Ovary (tissue), 9 donors: Measurements from ENCODE around the gene CD81. TPM values are rescaled to one million over a fixed set of nuclear protein-coding genes. Genes with fewer than 3 reads are reported as not detected.

ENCODE experiments used
- DNase-seq, 5 donors: peaks; one replicate each; pipeline ENCODE4 v3.0.0-alpha.2; 2019 to 2020
- H3K27ac ChIP-seq, 2 donors: fragments of 200-600 bp; one replicate each; pipeline versions ENCODE4 v1.5.1 to v1.8.0; 2019 to 2022
- H3K27me3 ChIP-seq: fragments of 200-600 bp; one replicate; pipeline ENCODE4 v1.8.0; 2022
- H3K36me3 ChIP-seq: fragments of 200-600 bp; sonication (generic); one replicate; pipeline ENCODE4 v1.5.1; 2019
- H3K4me1 ChIP-seq: one replicate; pipeline ENCODE4 v1.8.1; 2013; ENCODE audit warnings: mild to moderate bottlenecking, moderate library complexity; ENCODE audit not compliant: insufficient read depth
- H3K4me3 ChIP-seq: fragments of 200-600 bp; sonication (generic); one replicate; pipeline ENCODE4 v1.5.1; 2017
- H3K9me3 ChIP-seq, 2 donors: fragments of 200-600 bp in 1 of 2; sonication (generic) in 1 of 2; one replicate each; pipeline versions ENCODE4 v1.5.1 to v1.8.1; 2013 to 2019; ENCODE audit warnings: mild to moderate bottlenecking in 1 of 2, moderate library complexity in 1 of 2
- CTCF ChIP-seq, 3 donors: fragments of 450-650 bp in 2 of 3; fragments of 200-600 bp in 1 of 3; IDR thresholded peaks; one replicate each; pipeline versions ENCODE4 v1.5.1 to v1.8.0; 2016 to 2022; ENCODE audit warnings: antibody characterized with exemption in 3 of 3, mild to moderate bottlenecking in 1 of 3
- EP300 ChIP-seq: sonication (generic); formaldehyde crosslinking; IDR thresholded peaks from one replicate; pipeline ENCODE4 v1.6.1; 2017; ENCODE audit warnings: antibody characterized with exemption
- POLR2A ChIP-seq: fragments of 450-650 bp; IDR thresholded peaks from one replicate; pipeline ENCODE4 v1.6.1; 2017; ENCODE audit warnings: antibody characterized with exemption, mild to moderate bottlenecking, moderate library complexity
- WGBS, 3 donors: extraction: QIAGEN DNeasy Blood & Tissue Kit in 1 of 3; methylation state at CpG; one replicate each; pipeline versions ENCODE4 v1.1.5 to v1.1.7; 2013 to 2017; 5-methylcytosine and 5-hydroxymethylcytosine counted together
- intact Hi-C, 4 donors: fragments of 100-400 bp; cut with DNase I; formaldehyde crosslinking; loops; one replicate each; pipeline versions ENCODE4 v1.11.0 to v1.15.1; 2022 to 2023
- polyA plus RNA-seq, 2 donors: library from polyadenylated mRNA; stranded (reverse); fragments of 200-250 nt in 1 of 2; fragments of 350-450 nt in 1 of 2; fragmentation: Illumina TruSeq in 1 of 2; extraction: RNeasy Lipid Tissue Mini Kit (QIAGEN cat#74804) in 1 of 2; gene quantifications; one replicate each; pipeline ENCODE4 v1.2.3, GENCODE V29; 2013 to 2014
- total RNA-seq, 7 donors: library from RNA; depleted of rRNA in 2 of 7; stranded (reverse); fragments of >200 nt in 2 of 7; fragmentation: NEBNext Ultra II Directional in 3 of 7; extraction: Animal tissue kit (Norgen Biotek cat#: 25700) in 3 of 7; gene quantifications; one replicate each; pipeline versions ENCODE4 v1.1.0 to v1.2.4, GENCODE V29; 2016 to 2023
- donor health status: DM: no; HTN: no; CAD: no; lungs with moderate emphysema.
- donor health status: DM: no; HTN: no; CAD: no.
- donor health status: Bipolar disorder and iron deficiency.
- donor health status: DM: yes; HTN: yes; CAD: no.
- donor health status: DM: no; HTN: no; CAD: no.
- donor health status: DM: yes; HTN: yes; CAD: no.

The CD81 gene
- total and polyA plus RNA-seq, 9 donors, result 206 to 723 (median 541) TPM

GRCh38 chr11:2416765-2417164 lies 39.7 kb downstream of the CD81 start:
- 75 to 82% (median 81%) methylated on average over 18 of the region's 18 CpGs for WGBS, 3 donors
- Histone ChIP-seq H3K27ac (no peak overlapping the region), H3K4me3 (no peak overlapping the region), H3K9me3 (no peaks in the 10 kb centered on the region), H3K27me3 (no peaks in the 10 kb centered on the region), H3K4me1 (peaks cover 2% of the 10 kb centered on the region), H3K36me3 (no peaks in the 10 kb centered on the region)
- DNase-seq, result no peak
- intact Hi-C loops, result no loop called here
- no peak for TF ChIP-seq CTCF (IDR thresholded peaks at IDR 0.05)
- no peak for TF ChIP-seq POLR2A
- no peak for TF ChIP-seq EP300

GRCh38 chr11:2417856-2418692 lies 41.0 kb downstream of the CD81 start:
- intact Hi-C loops, result loop anchor here in 1 of 4 donors (2.0 kb wide), 1 partner anchor 113 kb away; no protein-coding TSS in a partner anchor
- no peaks in the 10 kb centered on the region for H3K27me3 ChIP-seq
- H3K9me3 ChIP-seq, result no peaks in the 10 kb centered on the region
- WGBS, 3 donors, result 65 to 70% (median 69%) methylated on average over 28 to 30 of the region's 30 CpGs
- no peak for TF ChIP-seq EP300
- H3K36me3 ChIP-seq, result no peaks in the 10 kb centered on the region
- DNase-seq, result peak in 1 of 5 donors; percentile 13
- peaks cover 2% of the 10 kb centered on the region for H3K4me1 ChIP-seq
- no peak overlapping the region for H3K27ac ChIP-seq
- H3K4me3 ChIP-seq, result no peak overlapping the region

- intact Hi-C loops, result loop anchor here in 1 of 4 donors (2.0 kb wide), 1 partner anchor 114 kb away; no protein-coding TSS in a partner anchor
- no peak for TF ChIP-seq CTCF (IDR thresholded peaks at IDR 0.05)
- no peak for TF ChIP-seq POLR2A
- no peak for TF ChIP-seq EP300
- DNase-seq, result peak in 1 of 5 donors; percentile 15
- 73 to 77% (median 76%) methylated on average over 21 of the region's 21 CpGs for WGBS, 3 donors
- Histone ChIP-seq H3K4me3 (no peak overlapping the region), H3K4me1 (peaks cover 2% of the 10 kb centered on the region), H3K9me3 (no peaks in the 10 kb centered on the region), H3K27ac (no peak overlapping the region), H3K36me3 (no peaks in the 10 kb centered on the region), H3K27me3 (no peaks in the 10 kb centered on the region)
Observed at GRCh38 chr11:2418693-2419360, 41.7 kb downstream of the CD81 start.

GRCh38 chr11:2419638-2420501 lies 42.8 kb downstream of the CD81 start:
- no peak overlapping the region for H3K27ac ChIP-seq
- no peaks in the 10 kb centered on the region for H3K27me3 ChIP-seq
- no peak overlapping the region for H3K4me3 ChIP-seq
- WGBS, 3 donors, result 52 to 54% (median 52%) methylated on average over 34 to 36 of the region's 36 CpGs
- TF ChIP-seq CTCF (IDR thresholded peaks at IDR 0.05) (peak; percentile 62 to 81 (median 66)), POLR2A (no peak), EP300 (no peak)
- H3K4me1 ChIP-seq, result peaks cover 2% of the 10 kb centered on the region
- DNase-seq, result peak; percentile 68 to 90 (median 82)
- intact Hi-C loops, result loop anchor here (1.0 to 10.0 kb wide), 7 partner anchors 105 to 475 kb away; no protein-coding TSS in a partner anchor
- H3K9me3 ChIP-seq, result no peaks in the 10 kb centered on the region
- H3K36me3 ChIP-seq, result no peaks in the 10 kb centered on the region
